Kidney epithelial cell (primary cell): ENCODE measurements around the gene AGBL2. TPM values are rescaled to one million over a fixed set of nuclear protein-coding genes. Genes with fewer than 3 reads are reported as not detected.

Experiments used
- DNase-seq: peaks from one replicate; pipeline ENCODE4 v3.0.0-alpha.2; 2010; ENCODE audit warnings: low read depth
- H3K27me3 ChIP-seq: 2 replicates; pipeline ENCODE4 v1.6.0; 2011; ENCODE audit warnings: low read length; ENCODE audit not compliant: control insufficient read depth, insufficient read depth
- H3K36me3 ChIP-seq: 2 replicates; pipeline ENCODE4 v1.5.1; 2011; ENCODE audit warnings: low read length; ENCODE audit not compliant: control insufficient read depth, insufficient read depth
- H3K4me3 ChIP-seq: 2 replicates; pipeline ENCODE4 v1.5.1; 2011; ENCODE audit warnings: low read depth, mild to moderate bottlenecking, control low read depth, low read length
- CTCF ChIP-seq: IDR thresholded peaks from 2 replicates; pipeline ENCODE4 v1.5.1; 2011; ENCODE audit warnings: mild to moderate bottlenecking, moderate library complexity, low read length, control low read depth, inconsistent platforms; ENCODE audit not compliant: insufficient read depth, poor library complexity, severe bottlenecking
- total RNA-seq: library from RNA; depleted of rRNA; stranded (reverse); fragments of >200 nt; gene quantifications from 2 replicates; pipeline ENCODE4 v1.2.3, GENCODE V29; 2015

AGBL2 gene
- total RNA-seq, 1 donor from 2014 or later: 0.29 TPM

- no peaks in the 10 kb centered on the region for H3K27me3 ChIP-seq
- H3K4me3 ChIP-seq: no peak overlapping the region
- DNase-seq: no peak
- no peak for TF ChIP-seq CTCF
- peaks cover 2% of the 10 kb centered on the region for H3K36me3 ChIP-seq
These were observed 88.9 kb downstream of the AGBL2 start for GRCh38 chr11:47626234-47626633.

GRCh38 chr11:47620836-47621378 is 94.3 kb downstream of the AGBL2 start:
- no peak for TF ChIP-seq CTCF
- Histone ChIP-seq H3K36me3 (peaks cover 2% of the 10 kb centered on the region), H3K4me3 (no peak overlapping the region), H3K27me3 (no peaks in the 10 kb centered on the region)
- DNase-seq: no peak

- Histone ChIP-seq H3K36me3 (peaks cover 1% of the 10 kb centered on the region), H3K27me3 (no peaks in the 10 kb centered on the region), H3K4me3 (no peak overlapping the region)
- no peak for TF ChIP-seq CTCF
- DNase-seq: no peak
These were observed 97.8 kb downstream of the AGBL2 start for GRCh38 chr11:47617417-47617809.

GRCh38 chr11:47616726-47617416 is 98.3 kb downstream of the AGBL2 start:
- TF ChIP-seq CTCF: peak; percentile 82
- no peak for DNase-seq

GRCh38 chr11:47615249-47615648 is 99.9 kb downstream of the AGBL2 start:
- H3K27me3 ChIP-seq: no peaks in the 10 kb centered on the region
- H3K4me3 ChIP-seq: no peak overlapping the region
- H3K36me3 ChIP-seq: no peaks in the 10 kb centered on the region
- no peak for DNase-seq
- TF ChIP-seq CTCF: no peak

More at GRCh38 chr11:47616726-47617416, 98.3 kb downstream of the AGBL2 start:
- peaks cover 1% of the 10 kb centered on the region for H3K36me3 ChIP-seq
- no peaks in the 10 kb centered on the region for H3K27me3 ChIP-seq
- no peak overlapping the region for H3K4me3 ChIP-seq
